Astrocyte of the spinal cord (primary cell): ENCODE data around the gene KIF1A.

ENCODE experiments used
- DNase-seq: peaks from one replicate; pipeline ENCODE4 v3.0.0; 2011; ENCODE audit warnings: low read depth, low spot score
- H3K4me3 ChIP-seq: 2 replicates; pipeline ENCODE4 v1.5.1; 2011; ENCODE audit warnings: low read depth, mild to moderate bottlenecking, low read length, moderate library complexity
- in situ Hi-C: cut with HindIII; loops from 2 replicates; pipeline ENCODE4 v1.10.0; 2017; ENCODE audit warnings: low sequenced_read_pairs
- TF ChIP-seq, protein P1 (sequence below): IDR thresholded peaks from 2 replicates; pipeline ENCODE4 v1.5.1; 2012; ENCODE audit warnings: low read depth, mild to moderate bottlenecking, low read length, inconsistent platforms

The KIF1A gene

DNA sequence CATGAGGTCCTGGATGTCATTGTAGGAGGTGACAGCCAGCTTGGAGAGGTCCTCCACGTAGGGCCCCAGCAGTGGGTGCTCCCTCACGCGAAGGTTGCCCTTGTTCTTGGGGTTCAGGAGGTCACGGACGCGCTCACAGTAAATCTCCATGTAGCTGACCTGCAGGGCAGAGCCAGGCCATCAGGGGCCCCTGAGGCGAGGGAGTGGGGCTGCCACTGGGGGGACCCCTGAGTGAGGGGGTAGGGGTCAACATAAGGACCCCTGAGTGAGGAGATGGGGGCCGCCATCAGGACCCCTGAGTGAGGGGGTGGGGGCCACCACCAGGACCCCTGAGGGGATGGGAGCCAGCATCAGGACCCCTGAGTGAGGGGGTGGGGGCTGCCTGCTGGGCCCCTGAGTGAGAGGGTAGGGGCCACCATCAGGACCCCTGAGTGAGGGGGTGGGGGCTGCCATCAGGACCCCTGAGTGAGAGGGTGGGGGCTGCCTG lies 33.6 kb downstream of the KIF1A start:
- TF ChIP-seq, protein P1, sequence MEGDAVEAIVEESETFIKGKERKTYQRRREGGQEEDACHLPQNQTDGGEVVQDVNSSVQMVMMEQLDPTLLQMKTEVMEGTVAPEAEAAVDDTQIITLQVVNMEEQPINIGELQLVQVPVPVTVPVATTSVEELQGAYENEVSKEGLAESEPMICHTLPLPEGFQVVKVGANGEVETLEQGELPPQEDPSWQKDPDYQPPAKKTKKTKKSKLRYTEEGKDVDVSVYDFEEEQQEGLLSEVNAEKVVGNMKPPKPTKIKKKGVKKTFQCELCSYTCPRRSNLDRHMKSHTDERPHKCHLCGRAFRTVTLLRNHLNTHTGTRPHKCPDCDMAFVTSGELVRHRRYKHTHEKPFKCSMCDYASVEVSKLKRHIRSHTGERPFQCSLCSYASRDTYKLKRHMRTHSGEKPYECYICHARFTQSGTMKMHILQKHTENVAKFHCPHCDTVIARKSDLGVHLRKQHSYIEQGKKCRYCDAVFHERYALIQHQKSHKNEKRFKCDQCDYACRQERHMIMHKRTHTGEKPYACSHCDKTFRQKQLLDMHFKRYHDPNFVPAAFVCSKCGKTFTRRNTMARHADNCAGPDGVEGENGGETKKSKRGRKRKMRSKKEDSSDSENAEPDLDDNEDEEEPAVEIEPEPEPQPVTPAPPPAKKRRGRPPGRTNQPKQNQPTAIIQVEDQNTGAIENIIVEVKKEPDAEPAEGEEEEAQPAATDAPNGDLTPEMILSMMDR, result no peak
- DNase-seq, result no peak
- H3K4me3 ChIP-seq, result no peak overlapping the region
- in situ Hi-C loops, result no loop called here

DNA sequence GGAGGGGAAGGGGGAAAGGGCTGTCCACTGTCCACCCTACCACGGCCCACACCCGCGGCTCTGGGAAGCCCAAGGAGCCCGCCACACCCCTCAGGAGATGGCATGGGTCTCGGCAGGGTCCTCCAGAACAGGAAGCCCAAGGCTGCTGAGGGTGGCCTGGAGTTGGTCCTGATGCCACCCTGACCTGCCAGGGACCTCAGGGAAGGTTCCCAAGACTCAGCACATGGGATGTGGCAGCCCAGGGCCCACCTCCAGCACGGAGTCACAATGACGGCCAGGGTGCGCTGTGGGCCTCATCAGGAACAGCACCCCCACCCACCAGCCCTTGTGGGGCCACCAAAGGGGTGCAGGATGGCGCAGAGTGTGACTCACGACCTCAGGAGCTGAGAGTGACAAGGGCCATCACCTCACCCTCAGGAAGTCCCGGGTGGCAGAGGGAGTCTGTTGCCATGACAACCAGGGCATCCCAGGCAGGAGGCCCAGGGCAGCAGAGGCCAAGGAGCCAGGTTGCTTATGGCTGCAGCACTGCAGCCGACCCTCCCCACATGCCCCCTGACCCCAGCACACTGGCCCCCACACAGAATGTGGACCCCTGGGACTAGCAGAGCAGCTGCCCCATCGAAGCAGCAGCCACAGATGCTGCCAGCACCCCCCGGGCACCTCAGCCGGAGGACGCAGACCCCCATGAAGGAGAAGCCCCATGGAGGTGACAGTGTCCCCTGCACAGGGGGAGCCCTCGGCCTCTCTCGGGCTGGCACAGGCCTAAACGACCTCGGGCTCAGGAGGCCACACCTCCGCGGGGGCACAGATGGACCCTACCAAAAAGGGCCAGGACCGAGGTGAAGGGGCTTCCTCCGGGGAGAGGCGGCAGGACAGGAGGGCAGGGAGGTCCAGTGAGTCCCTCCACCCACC lies 34.3 kb downstream of the KIF1A start:
- in situ Hi-C loops, result no loop called here
- TF ChIP-seq, protein P1, result no peak
- no peak overlapping the region for H3K4me3 ChIP-seq
- no peak for DNase-seq

DNA sequence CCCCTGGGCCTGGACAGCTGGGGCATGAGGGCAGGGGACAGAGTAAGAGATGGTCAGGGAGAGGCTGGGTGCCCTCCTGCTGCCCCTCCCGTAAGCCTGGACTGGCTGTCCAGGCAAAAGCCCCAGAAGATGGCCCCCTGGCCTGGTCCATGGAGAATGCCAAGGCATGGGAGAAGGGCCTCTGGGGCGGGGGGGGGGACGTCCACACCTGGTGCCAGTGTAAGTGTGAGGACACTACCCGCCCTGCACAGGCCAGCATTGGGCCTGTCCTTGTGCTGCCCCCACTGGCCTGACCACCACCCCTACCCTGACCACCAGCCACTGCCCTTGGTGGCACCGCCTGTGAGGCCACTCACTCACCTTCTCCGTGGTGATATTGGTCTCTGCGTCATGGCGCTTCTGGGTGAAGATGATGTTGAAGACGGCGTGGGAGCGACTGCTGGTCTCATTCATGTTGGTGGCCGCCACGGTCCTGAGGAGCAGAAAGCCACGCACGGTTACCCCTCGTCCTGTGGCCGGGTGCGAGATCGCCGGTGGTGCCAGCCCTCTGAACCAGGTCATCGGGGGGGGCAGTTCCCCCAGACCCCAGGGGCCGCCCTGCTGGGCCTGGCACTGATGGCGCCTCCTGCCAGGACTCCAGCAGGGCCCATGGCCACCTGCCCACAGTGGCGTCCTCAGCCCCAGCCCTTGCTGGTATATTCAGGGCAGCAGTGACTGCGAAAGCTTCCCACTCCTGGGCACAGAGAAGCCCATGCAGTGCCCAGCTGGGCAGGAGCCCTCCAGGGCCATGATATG lies 35.2 kb downstream of the KIF1A start:
- H3K4me3 ChIP-seq, result no peak overlapping the region
- TF ChIP-seq, protein P1, result no peak
- in situ Hi-C loops, result no loop called here
- DNase-seq, result no peak

DNA sequence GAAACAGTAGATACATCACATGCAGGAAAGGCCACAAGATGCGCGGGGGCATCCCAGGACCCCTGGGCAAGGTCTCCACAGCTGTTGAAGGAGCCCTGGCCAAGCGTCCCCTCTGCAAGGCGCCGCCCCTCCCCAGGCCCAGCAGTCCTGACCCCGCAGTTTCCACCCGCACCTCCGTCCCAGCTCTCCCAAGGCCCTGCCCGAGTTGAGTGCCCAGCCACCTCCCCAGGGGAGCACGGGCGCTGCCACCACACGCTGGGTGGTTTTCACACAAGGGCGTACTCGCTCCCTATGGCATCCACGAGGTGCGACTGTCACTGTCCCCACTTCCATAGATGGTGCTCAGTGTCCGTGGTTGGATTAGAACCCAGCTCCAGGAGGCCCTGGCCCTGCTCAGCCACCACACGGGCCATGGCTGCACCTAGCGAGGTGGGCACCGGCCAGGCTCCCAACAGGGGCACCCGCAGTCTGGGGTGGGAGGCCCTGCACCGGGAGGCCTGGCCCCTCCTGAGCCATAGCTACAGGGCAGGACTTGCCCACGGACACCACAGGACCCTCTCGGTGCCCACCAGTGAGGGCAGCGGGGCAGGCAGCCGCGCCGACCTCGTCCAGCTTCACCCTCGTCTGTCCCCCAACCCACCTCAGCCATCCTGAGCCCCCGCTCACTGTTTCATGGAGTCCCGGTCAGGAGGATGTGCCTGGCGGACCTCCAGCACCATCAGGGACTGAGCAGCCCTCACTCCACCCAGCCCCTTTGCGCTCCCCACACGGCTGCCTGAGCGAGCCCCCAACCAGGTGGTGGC lies 36.0 kb downstream of the KIF1A start:
- TF ChIP-seq, protein P1, result no peak
- DNase-seq, result no peak
- H3K4me3 ChIP-seq, result no peak overlapping the region
- in situ Hi-C loops, result no loop called here

DNA sequence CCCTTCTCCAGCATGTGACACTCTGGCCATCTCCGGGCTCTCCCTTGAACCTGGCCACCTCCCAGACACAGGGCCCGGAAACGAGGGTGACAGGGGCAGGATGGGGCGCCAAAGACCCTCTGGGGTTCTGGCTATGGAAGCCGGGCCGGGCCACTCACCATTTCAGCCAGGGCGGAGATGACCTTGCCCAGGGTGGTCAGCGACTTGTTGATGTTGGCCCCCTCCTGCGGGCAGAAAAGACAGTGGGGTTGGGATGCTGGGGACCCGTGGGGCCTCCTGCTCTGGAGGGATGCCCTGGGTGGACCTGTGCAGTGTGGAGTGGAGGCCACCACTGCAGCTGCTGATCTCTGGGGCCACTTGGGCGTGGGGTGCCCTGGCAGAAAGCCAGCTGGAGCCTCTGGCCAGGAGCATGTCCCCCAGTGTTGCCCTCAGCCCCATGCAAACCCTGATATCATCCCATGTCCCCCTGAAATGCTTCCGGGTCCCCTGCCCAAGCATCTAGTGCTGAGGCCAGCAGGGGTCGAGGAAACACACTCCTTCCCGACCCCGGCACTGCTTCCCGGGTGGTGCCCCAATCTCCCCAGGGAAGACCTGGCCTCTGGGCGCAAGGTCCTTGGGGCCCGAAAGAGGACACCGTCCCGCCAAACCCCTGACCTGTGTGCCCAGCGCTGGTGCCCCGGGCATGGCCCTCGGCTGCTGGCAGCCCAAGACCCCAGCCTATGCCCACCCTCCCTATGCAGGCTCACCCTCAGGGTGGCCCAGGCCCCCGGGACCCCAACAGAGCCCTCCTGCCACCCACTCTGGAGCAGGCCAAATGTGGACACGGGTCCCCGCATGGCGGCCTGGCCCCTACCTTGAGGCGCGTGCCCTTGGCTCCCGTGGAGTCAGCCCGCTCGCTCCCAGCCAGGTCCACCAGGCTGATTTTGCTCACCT lies 36.9 kb downstream of the KIF1A start:
- no peak for DNase-seq
- TF ChIP-seq, protein P1, result no peak
- in situ Hi-C loops, result no loop called here
- H3K4me3 ChIP-seq, result no peak overlapping the region
